Liver (tissue), 9 donors: ENCODE measurements around the gene SGO2. TPM values are rescaled to one million over a fixed set of nuclear protein-coding genes. Genes with fewer than 3 reads are reported as not detected.
A peak's percentile ranks its signal among the peaks of the same experiment; 100 is the strongest.

ENCODE experiments used
- DNase-seq: peaks from one replicate; pipeline ENCODE4 v3.0.0-alpha.2; 2017; ENCODE audit warnings: low spot score
- H3K27ac ChIP-seq, 2 donors: one replicate each; pipeline ENCODE4 v1.7.0; 2013; ENCODE audit warnings: inconsistent platforms in 2 of 2, low read length in 2 of 2, control low read depth in 1 of 2, low read depth in 1 of 2, mild to moderate bottlenecking in 1 of 2
- H3K27me3 ChIP-seq, 4 donors: one replicate each; pipeline versions ENCODE4 v1.6.1 to v1.7.0; 2013; ENCODE audit warnings: low read length in 3 of 4, inconsistent platforms in 1 of 4, mild to moderate bottlenecking in 1 of 4, moderate library complexity in 1 of 4; ENCODE audit not compliant: control insufficient read depth in 4 of 4, insufficient read depth in 4 of 4
- H3K36me3 ChIP-seq, 4 donors: one replicate each; pipeline versions ENCODE4 v1.6.1 to v1.7.0; 2013; ENCODE audit warnings: low read length in 3 of 4, mild to moderate bottlenecking in 3 of 4, low read depth in 1 of 4, moderate library complexity in 1 of 4; ENCODE audit not compliant: control insufficient read depth in 4 of 4, insufficient read depth in 3 of 4
- H3K4me1 ChIP-seq, 4 donors: one replicate each; pipeline versions ENCODE4 v1.6.1 to v1.7.0; 2013; ENCODE audit warnings: low read length in 3 of 4, mild to moderate bottlenecking in 3 of 4, moderate library complexity in 1 of 4; ENCODE audit not compliant: control insufficient read depth in 4 of 4, insufficient read depth in 4 of 4
- H3K4me3 ChIP-seq, 3 donors: one replicate each; pipeline versions ENCODE4 v1.6.1 to v1.7.0; 2013; ENCODE audit warnings: low read length in 3 of 3, control low read depth in 1 of 3, low read depth in 1 of 3, mild to moderate bottlenecking in 1 of 3
- H3K9ac ChIP-seq, 2 donors: one replicate each; pipeline ENCODE4 v1.7.0; 2013; ENCODE audit warnings: low read length in 2 of 2, mild to moderate bottlenecking in 2 of 2, moderate library complexity in 2 of 2, control low read depth in 1 of 2, low read depth in 1 of 2
- H3K9me3 ChIP-seq, 4 donors: one replicate each; pipeline versions ENCODE4 v1.6.1 to v1.7.0; 2013; ENCODE audit warnings: low read length in 3 of 4; ENCODE audit not compliant: control insufficient read depth in 4 of 4
- CTCF ChIP-seq: fragments of 150-350 bp; IDR thresholded peaks from 2 replicates; pipeline ENCODE4 v1.5.1; 2017; ENCODE audit warnings: improper control_type of control experiment, low read depth, low read length; ENCODE audit not compliant: missing input control
- EGR1 ChIP-seq, 2 donors: IDR thresholded peaks; 2 replicates each; pipeline ENCODE4 v1.6.1; 2016 to 2018; ENCODE audit warnings: antibody characterized with exemption in 2 of 2, low read depth in 2 of 2
- FOXA1 ChIP-seq: IDR thresholded peaks from 2 replicates; pipeline ENCODE4 v1.6.1; 2016; ENCODE audit warnings: antibody characterized with exemption
- FOXA2 ChIP-seq: IDR thresholded peaks from 2 replicates; pipeline ENCODE4 v1.6.1; 2016; ENCODE audit warnings: antibody characterized with exemption
- GABPA ChIP-seq, 2 donors: IDR thresholded peaks in 1 of 2; conservative IDR thresholded peaks in 1 of 2; 2 replicates each; pipeline ENCODE4 v1.6.1; 2016; ENCODE audit warnings: antibody characterized with exemption in 2 of 2, mild to moderate bottlenecking in 1 of 2, moderate library complexity in 1 of 2
- HNF4A ChIP-seq, 2 donors: conservative IDR thresholded peaks; 2 replicates each; pipeline ENCODE4 v1.6.1; 2016; ENCODE audit warnings: antibody characterized with exemption in 2 of 2, mild to moderate bottlenecking in 2 of 2
- HNF4G ChIP-seq: IDR thresholded peaks from 2 replicates; pipeline ENCODE4 v1.6.1; 2016; ENCODE audit warnings: antibody characterized with exemption
- JUND ChIP-seq, 2 donors: IDR thresholded peaks; 2 replicates each; pipeline ENCODE4 v1.6.1; 2016; ENCODE audit warnings: antibody characterized with exemption in 2 of 2
- MAX ChIP-seq: IDR thresholded peaks from 2 replicates; pipeline ENCODE4 v1.6.1; 2016; ENCODE audit warnings: antibody characterized with exemption
- NR2F2 ChIP-seq: IDR thresholded peaks from 2 replicates; pipeline ENCODE4 v1.6.1; 2016; ENCODE audit warnings: antibody characterized with exemption
- RAD21 ChIP-seq, 2 donors: IDR thresholded peaks; 2 replicates each; pipeline ENCODE4 v1.6.1; 2016; ENCODE audit warnings: antibody characterized with exemption in 2 of 2, mild to moderate bottlenecking in 2 of 2
- REST ChIP-seq: IDR thresholded peaks from 2 replicates; pipeline ENCODE4 v1.6.1; 2016; ENCODE audit warnings: antibody characterized with exemption, mild to moderate bottlenecking
- RXRA ChIP-seq, 2 donors: IDR thresholded peaks; 2 replicates each; pipeline ENCODE4 v1.6.1; 2017 to 2018; ENCODE audit warnings: antibody characterized with exemption in 2 of 2, mild to moderate bottlenecking in 1 of 2
- SP1 ChIP-seq: IDR thresholded peaks from 2 replicates; pipeline ENCODE4 v1.6.1; 2018; ENCODE audit warnings: antibody characterized with exemption, mild to moderate bottlenecking
- TAF1 ChIP-seq: conservative IDR thresholded peaks from 2 replicates; pipeline ENCODE4 v1.6.1; 2016; ENCODE audit warnings: antibody characterized with exemption, mild to moderate bottlenecking
- YY1 ChIP-seq: IDR thresholded peaks from 2 replicates; pipeline ENCODE4 v1.6.1; 2016; ENCODE audit warnings: antibody characterized with exemption, mild to moderate bottlenecking
- ZBTB33 ChIP-seq: IDR thresholded peaks from 2 replicates; pipeline ENCODE4 v1.6.1; 2016; ENCODE audit warnings: antibody characterized with exemption
- WGBS: extraction: QIAGEN DNeasy Blood & Tissue Kit; methylation state at CpG from one replicate; pipeline ENCODE4 v1.1.7; 2013; 5-methylcytosine and 5-hydroxymethylcytosine counted together
- polyA plus RNA-seq, 2 donors: library from polyadenylated mRNA; stranded (reverse) in 1 of 2; unstranded in 1 of 2; fragments of 200-250 nt in 1 of 2; fragments of >200 nt in 1 of 2; fragmentation: Nextera tagmentation in 1 of 2; extraction: Ambion mirVana in 1 of 2; gene quantifications; one replicate each; pipeline versions ENCODE4 v1.2.1 to v1.2.3, GENCODE V29; 2013 to 2015
- total RNA-seq, 2 donors: library from RNA; depleted of rRNA; stranded (reverse); fragments of >200 nt; gene quantifications; one replicate each; pipeline ENCODE4 v1.2.3, GENCODE V29; 2014
- TF ChIP-seq, protein P1 (sequence below): IDR thresholded peaks from 2 replicates; pipeline ENCODE4 v1.6.1; 2016; ENCODE audit warnings: antibody characterized with exemption
- donor health status: healthy.
- donor health status: healthy.
- donor health status: healthy.
- donor health status: healthy.
- donor health status: healthy.

SGO2 gene
- total and polyA plus RNA-seq, 4 donors = 0.58 to 14.9 (median 0.77) TPM

GRCh38 chr2:200525551-200525881 is 491 bp upstream of the SGO2 start:
- H3K27ac ChIP-seq = peak overlapping the region in 1 of 2 donors; percentile 17
- H3K9me3 ChIP-seq = no peaks in the 10 kb centered on the region
- WGBS = 28% methylated on average over 7 of the region's 7 CpGs
- peak overlapping the region; percentile 80 to 96 (median 83) for H3K4me3 ChIP-seq
- H3K27me3 ChIP-seq = no peaks in the 10 kb centered on the region
- TF ChIP-seq EGR1 (IDR thresholded peaks at IDR 0.05; ENCODE audit: low read depth in 2 of 2) = no peak
- no peak for TF ChIP-seq SP1
- TF ChIP-seq TAF1 = no peak
- no peak for TF ChIP-seq HNF4G
- TF ChIP-seq NR2F2 = no peak
- TF ChIP-seq MAX = no peak
- no peak for TF ChIP-seq YY1
- TF ChIP-seq GABPA (IDR thresholded peaks at IDR 0.05 in 1 of 2, conservative IDR thresholded peaks at IDR 0.05 in 1 of 2) = no peak
- H3K9ac ChIP-seq = peak overlapping the region; percentile 5 to 37
- peaks cover 0 to 17% (median 10%) of the 10 kb centered on the region in 4 donors for H3K4me1 ChIP-seq
- DNase-seq = no peak
- no peaks in the 10 kb centered on the region for H3K36me3 ChIP-seq

DNA sequence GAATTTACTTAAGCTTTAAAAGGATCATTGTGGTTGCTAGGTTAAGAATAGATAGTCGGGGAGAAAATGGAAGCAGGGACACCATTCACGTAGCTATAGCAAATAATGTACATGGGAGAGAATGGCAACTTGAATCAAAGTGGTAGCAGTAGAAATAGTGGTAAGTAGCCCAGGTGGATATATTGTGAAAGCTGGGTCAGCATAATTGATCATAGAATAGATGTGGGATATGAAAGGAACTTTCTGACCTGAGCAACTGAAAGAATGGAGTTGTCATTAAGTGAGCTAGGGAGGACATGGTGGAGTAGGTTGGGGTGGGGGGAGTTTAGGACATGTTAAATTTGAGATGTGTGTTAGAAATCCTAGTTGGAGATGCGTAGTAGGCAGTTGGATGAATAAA is 2.2 kb downstream of the SGO2 start:
- WGBS = 68% methylated on average over 3 of the region's 3 CpGs
- Histone ChIP-seq H3K27ac (no peak overlapping the region), H3K4me3 (no peak overlapping the region), H3K9me3 (no peaks in the 10 kb centered on the region), H3K27me3 (no peaks in the 10 kb centered on the region), H3K9ac (no peak overlapping the region), H3K4me1 (peaks cover 0 to 17% (median 10%) of the 10 kb centered on the region in 4 donors), H3K36me3 (no peaks in the 10 kb centered on the region)
- TF ChIP-seq FOXA2 (no peak), ZBTB33 (no peak), MAX (no peak), YY1 (no peak), TAF1 (no peak), FOXA1 (no peak), GABPA (IDR thresholded peaks at IDR 0.05 in 1 of 2, conservative IDR thresholded peaks at IDR 0.05 in 1 of 2) (no peak), HNF4A (conservative IDR thresholded peaks at IDR 0.05) (no peak), CTCF (no peak), SP1 (no peak), JUND (IDR thresholded peaks at IDR 0.05) (no peak), REST (no peak), EGR1 (IDR thresholded peaks at IDR 0.05; ENCODE audit: low read depth in 2 of 2) (no peak), HNF4G (no peak), RXRA (IDR thresholded peaks at IDR 0.05) (no peak), RAD21 (IDR thresholded peaks at IDR 0.05) (no peak), NR2F2 (no peak)
- TF ChIP-seq, protein P1, sequence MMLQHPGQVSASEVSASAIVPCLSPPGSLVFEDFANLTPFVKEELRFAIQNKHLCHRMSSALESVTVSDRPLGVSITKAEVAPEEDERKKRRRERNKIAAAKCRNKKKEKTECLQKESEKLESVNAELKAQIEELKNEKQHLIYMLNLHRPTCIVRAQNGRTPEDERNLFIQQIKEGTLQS = no peak
- DNase-seq = no peak
